Neural crest cell (in vitro differentiated cells): ENCODE data around the gene BICD2. TPM values are rescaled to one million over a fixed set of nuclear protein-coding genes. Genes with fewer than 3 reads are reported as not detected.
A peak's percentile ranks its signal among the peaks of the same experiment; 100 is the strongest.

ENCODE experiments used
- DNase-seq: peaks from one replicate; pipeline ENCODE4 v3.0.0; 2021; ENCODE audit warnings: low read depth, mixed read lengths, low spot score
- H3K27ac Mint-ChIP-seq: one replicate; pipeline ENCODE4 v1.8.0; 2021; ENCODE audit warnings: mild to moderate bottlenecking, mixed read lengths; ENCODE audit not compliant: unreplicated experiment
- H3K27me3 Mint-ChIP-seq: 2 replicates; pipeline ENCODE4 v1.8.0; 2021; ENCODE audit warnings: low read depth, mild to moderate bottlenecking, mixed read lengths
- H3K36me3 Mint-ChIP-seq: 2 replicates; pipeline ENCODE4 v1.8.0; 2021; ENCODE audit warnings: low read depth, mild to moderate bottlenecking, mixed read lengths
- H3K4me1 Mint-ChIP-seq: 2 replicates; pipeline ENCODE4 v1.8.0; 2021; ENCODE audit warnings: mixed read lengths
- H3K4me3 Mint-ChIP-seq: one replicate; pipeline ENCODE4 v1.8.0; 2021; ENCODE audit warnings: mild to moderate bottlenecking, mixed read lengths
- H3K9me3 Mint-ChIP-seq: 2 replicates; pipeline ENCODE4 v1.8.0; 2021; ENCODE audit warnings: mixed read lengths
- total RNA-seq: library from RNA; stranded (reverse); gene quantifications from 2 replicates; pipeline ENCODE4 v1.2.1, GENCODE V29; 2021
- TF ChIP-seq, protein P1 (sequence below): fragments of 200-600 bp; sonication (generic); conservative IDR thresholded peaks from 2 replicates; pipeline ENCODE4 v1.5.0; 2021; ENCODE audit warnings: antibody characterized with exemption, mild to moderate bottlenecking

The BICD2 gene
- total RNA-seq, 1 donor from 2014 or later = 41.5 TPM

DNA sequence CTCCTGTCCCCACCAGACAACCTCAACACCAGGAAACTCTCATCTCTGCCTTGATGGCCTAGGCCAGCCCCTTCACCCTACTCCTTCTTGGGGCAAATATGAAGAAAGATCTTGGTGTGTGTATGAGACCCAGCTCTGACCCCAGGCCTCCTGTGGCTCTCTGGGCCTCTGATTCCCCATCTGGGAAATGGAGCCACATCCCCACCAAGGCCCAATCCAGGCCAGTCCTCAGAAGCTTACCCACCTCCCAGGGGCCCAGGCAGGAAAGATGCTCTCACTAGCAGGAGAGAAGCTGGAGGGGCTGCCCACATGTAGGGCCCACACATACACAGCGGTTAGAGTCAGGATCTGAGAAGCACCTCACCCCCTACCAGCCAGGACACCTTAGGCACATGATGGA lies 38.9 kb downstream of the BICD2 start:
- no peak for DNase-seq
- Mint-ChIP-seq H3K27ac (peak overlapping the region; percentile 19), H3K36me3 (peaks cover 2% of the 10 kb centered on the region), H3K27me3 (no peaks in the 10 kb centered on the region), H3K4me1 (peaks cover 57% of the 10 kb centered on the region), H3K4me3 (no peak overlapping the region), H3K9me3 (no peaks in the 10 kb centered on the region)
- TF ChIP-seq, protein P1, sequence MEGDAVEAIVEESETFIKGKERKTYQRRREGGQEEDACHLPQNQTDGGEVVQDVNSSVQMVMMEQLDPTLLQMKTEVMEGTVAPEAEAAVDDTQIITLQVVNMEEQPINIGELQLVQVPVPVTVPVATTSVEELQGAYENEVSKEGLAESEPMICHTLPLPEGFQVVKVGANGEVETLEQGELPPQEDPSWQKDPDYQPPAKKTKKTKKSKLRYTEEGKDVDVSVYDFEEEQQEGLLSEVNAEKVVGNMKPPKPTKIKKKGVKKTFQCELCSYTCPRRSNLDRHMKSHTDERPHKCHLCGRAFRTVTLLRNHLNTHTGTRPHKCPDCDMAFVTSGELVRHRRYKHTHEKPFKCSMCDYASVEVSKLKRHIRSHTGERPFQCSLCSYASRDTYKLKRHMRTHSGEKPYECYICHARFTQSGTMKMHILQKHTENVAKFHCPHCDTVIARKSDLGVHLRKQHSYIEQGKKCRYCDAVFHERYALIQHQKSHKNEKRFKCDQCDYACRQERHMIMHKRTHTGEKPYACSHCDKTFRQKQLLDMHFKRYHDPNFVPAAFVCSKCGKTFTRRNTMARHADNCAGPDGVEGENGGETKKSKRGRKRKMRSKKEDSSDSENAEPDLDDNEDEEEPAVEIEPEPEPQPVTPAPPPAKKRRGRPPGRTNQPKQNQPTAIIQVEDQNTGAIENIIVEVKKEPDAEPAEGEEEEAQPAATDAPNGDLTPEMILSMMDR = no peak

DNA sequence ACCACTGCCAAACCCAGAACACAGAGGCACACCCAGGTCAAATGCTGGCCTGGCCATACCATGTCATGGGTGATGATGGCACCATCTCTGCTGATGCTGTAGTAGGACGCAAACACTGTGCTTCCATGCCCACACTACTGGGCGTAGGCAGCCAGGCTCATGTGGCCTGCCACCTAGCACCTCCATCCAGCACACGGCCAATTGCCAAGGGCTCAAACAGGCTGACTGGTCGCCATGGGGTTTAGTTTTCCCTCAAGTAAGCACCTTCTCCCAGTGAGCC lies 39.4 kb downstream of the BICD2 start:
- Mint-ChIP-seq H3K9me3 (no peaks in the 10 kb centered on the region), H3K27ac (no peak overlapping the region), H3K4me1 (peaks cover 52% of the 10 kb centered on the region), H3K27me3 (no peaks in the 10 kb centered on the region), H3K4me3 (no peak overlapping the region), H3K36me3 (peaks cover 2% of the 10 kb centered on the region)
- TF ChIP-seq, protein P1 = no peak
- DNase-seq = no peak

DNA sequence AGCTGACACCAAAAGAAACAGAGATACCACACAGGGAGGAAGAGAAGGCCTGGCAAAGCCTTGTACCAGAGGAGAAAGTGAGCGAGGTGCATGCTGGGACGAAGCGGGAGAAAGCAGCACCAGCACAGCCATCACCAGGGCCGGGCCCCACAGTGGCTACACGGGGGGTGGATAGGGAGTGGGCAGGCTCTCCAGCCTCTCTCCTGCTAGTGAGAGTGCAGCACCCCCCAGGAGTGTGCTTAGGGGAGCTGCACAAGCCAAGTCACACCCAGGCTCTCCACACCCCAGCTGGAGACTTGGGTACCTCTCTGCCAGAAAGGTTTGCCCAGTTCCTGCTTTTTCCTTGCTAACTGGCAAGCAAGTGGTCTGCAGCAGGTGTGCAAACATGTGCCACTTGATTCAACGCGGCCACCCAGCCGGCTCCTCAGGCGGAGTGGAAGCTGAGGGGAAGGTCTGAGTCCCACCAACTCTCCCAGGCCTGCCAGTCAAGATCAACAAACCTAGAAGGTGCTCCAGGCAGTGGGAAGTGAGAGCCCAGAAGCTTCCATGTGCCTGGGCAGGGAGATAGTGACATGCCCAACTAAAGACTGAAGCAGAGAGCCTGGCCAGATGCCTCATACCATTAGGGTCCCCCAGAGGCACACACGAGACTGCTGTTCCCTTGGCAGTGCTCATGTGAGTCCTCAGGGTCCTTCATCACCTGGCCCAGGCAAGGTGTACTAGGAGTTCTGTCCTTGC lies 39.9 kb downstream of the BICD2 start:
- peaks cover 6% of the 10 kb centered on the region for H3K36me3 Mint-ChIP-seq
- peak overlapping the region; percentile 92 for H3K27ac Mint-ChIP-seq
- TF ChIP-seq, protein P1 = no peak
- H3K9me3 Mint-ChIP-seq = no peaks in the 10 kb centered on the region
- no peaks in the 10 kb centered on the region for H3K27me3 Mint-ChIP-seq
- DNase-seq = no peak
- H3K4me1 Mint-ChIP-seq = peaks cover 51% of the 10 kb centered on the region
- peak overlapping the region; percentile 5 for H3K4me3 Mint-ChIP-seq

DNA sequence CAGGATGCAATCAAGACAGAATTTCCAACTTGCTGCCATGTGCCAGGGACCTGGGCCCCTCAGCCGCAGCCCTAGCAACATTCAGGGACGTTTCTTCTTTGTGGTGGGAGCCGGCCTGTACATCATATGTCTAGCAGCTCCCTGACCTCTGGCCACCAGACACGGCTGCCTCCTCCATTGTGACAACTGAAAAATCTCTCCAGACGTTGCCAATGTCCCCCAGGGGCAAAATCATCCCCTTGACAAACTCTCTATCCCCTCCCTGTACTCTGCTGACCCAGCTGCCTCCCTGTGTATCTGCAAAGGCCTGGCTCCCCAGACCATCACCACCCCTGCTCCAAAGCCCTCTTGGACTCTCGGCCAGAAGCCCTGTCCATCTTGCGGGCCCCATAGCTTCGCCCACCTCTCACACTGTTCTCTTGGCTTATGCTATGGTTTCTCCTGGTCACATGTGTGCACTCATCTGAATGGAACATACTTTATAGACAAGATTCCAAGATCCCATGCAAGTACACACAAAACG lies 40.8 kb downstream of the BICD2 start:
- Mint-ChIP-seq H3K9me3 (no peaks in the 10 kb centered on the region), H3K27ac (peak overlapping the region; percentile 92), H3K4me3 (peak overlapping the region; percentile 31), H3K4me1 (peaks cover 43% of the 10 kb centered on the region), H3K27me3 (no peaks in the 10 kb centered on the region), H3K36me3 (peaks cover 6% of the 10 kb centered on the region)
- no peak for DNase-seq
- TF ChIP-seq, protein P1 = no peak

DNA sequence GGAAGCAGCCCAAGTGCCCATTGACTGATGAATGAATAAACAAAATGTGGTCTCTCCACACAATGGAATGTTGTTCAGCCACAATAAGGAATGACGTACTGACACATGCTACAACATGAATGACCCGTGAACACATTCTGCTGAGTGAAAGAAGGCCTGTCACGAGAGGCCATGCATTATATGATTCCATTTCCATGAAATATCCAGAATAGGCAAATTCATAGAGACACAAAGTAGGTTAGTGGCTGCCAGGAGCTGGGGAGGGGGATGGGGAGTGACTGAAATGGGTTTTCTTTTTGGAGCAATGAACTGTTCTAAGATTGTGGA lies 41.4 kb downstream of the BICD2 start:
- TF ChIP-seq, protein P1 = no peak
- no peaks in the 10 kb centered on the region for H3K27me3 Mint-ChIP-seq
- H3K27ac Mint-ChIP-seq = peak overlapping the region; percentile 88
- H3K4me1 Mint-ChIP-seq = peaks cover 43% of the 10 kb centered on the region
- DNase-seq = no peak
- H3K4me3 Mint-ChIP-seq = peak overlapping the region; percentile 31
- no peaks in the 10 kb centered on the region for H3K9me3 Mint-ChIP-seq
- peaks cover 6% of the 10 kb centered on the region for H3K36me3 Mint-ChIP-seq
